GM20000 (cell line): ENCODE results near the gene ABHD17A.

Experiments used
- DNase-seq: peaks from one replicate; pipeline ENCODE4 v3.0.0; 2012; ENCODE audit warnings: low spot score
- CTCF ChIP-seq: IDR thresholded peaks from 2 replicates; pipeline ENCODE4 v1.5.1; 2012; ENCODE audit warnings: mild to moderate bottlenecking, control low read depth; ENCODE audit errors: extremely low read depth, missing control alignments

ABHD17A gene

GRCh38 chr19:1832046-1832663 is 53.1 kb downstream of the ABHD17A start:
- no peak for TF ChIP-seq CTCF
- DNase-seq = no peak

- no peak for TF ChIP-seq CTCF
Observed at GRCh38 chr19:1830978-1831377, 54.3 kb downstream of the ABHD17A start.

GRCh38 chr19:1830568-1830967 is 54.7 kb downstream of the ABHD17A start:
- no peak for DNase-seq
- TF ChIP-seq CTCF = no peak

More at GRCh38 chr19:1830978-1831377, 54.3 kb downstream of the ABHD17A start:
- DNase-seq = no peak

GRCh38 chr19:1829958-1830357 is 55.3 kb downstream of the ABHD17A start:
- no peak for DNase-seq

GRCh38 chr19:1828279-1829238 is 56.7 kb downstream of the ABHD17A start:
- DNase-seq = no peak
- no peak for TF ChIP-seq CTCF

More at GRCh38 chr19:1829958-1830357, 55.3 kb downstream of the ABHD17A start:
- no peak for TF ChIP-seq CTCF

- no peak for DNase-seq
- no peak for TF ChIP-seq CTCF
Observed at GRCh38 chr19:1827566-1828278, 57.6 kb downstream of the ABHD17A start.
